Kidney (tissue), 14 donors: Measurements from ENCODE around the gene ZNF547. TPM values are rescaled to one million over a fixed set of nuclear protein-coding genes. Genes with fewer than 3 reads are reported as not detected.
"Not testable (repeated sequence)": the region's sequence is repeated elsewhere in the genome, so short reads cannot be mapped to it uniquely, and the experiment has no call there.

ENCODE experiments used
- DNase-seq, 5 donors: peaks; one replicate each; pipeline ENCODE4 v3.0.0-alpha.2; 2013 to 2020
- FAIRE-seq: peaks from 2 replicates; lab custom pipeline; 2012; peaks lifted over from hg19 to GRCh38; lab: Jason Lieb, UNC
- H3K27ac ChIP-seq, 2 donors: one replicate each; pipeline ENCODE4 v1.7.0; 2013; ENCODE audit warnings: low read depth in 2 of 2, low read length in 2 of 2, inconsistent platforms in 1 of 2
- H3K27me3 ChIP-seq: one replicate; pipeline ENCODE4 v1.7.1; 2013; ENCODE audit warnings: low read length, inconsistent platforms; ENCODE audit not compliant: control insufficient read depth, insufficient read depth
- H3K36me3 ChIP-seq, 3 donors: one replicate each; pipeline versions ENCODE4 v1.7.0 to v1.7.1; 2013; ENCODE audit warnings: low read length in 3 of 3, control low read depth in 1 of 3, inconsistent platforms in 1 of 3; ENCODE audit not compliant: insufficient read depth in 3 of 3, control insufficient read depth in 2 of 3
- H3K4me1 ChIP-seq, 3 donors: one replicate each; pipeline versions ENCODE4 v1.7.0 to v1.7.1; 2013; ENCODE audit warnings: low read length in 3 of 3, inconsistent platforms in 1 of 3, low read depth in 1 of 3; ENCODE audit not compliant: control insufficient read depth in 2 of 3, insufficient read depth in 2 of 3
- H3K4me3 ChIP-seq, 3 donors: one replicate each; pipeline versions ENCODE4 v1.7.0 to v1.8.1; 2013; ENCODE audit warnings: low read length in 3 of 3, control low read depth in 1 of 3, inconsistent platforms in 1 of 3
- H3K9ac ChIP-seq, 3 donors: one replicate each; pipeline versions ENCODE4 v1.7.0 to v1.7.1; 2013; ENCODE audit warnings: low read length in 3 of 3, control low read depth in 1 of 3, inconsistent platforms in 1 of 3
- H3K9me3 ChIP-seq, 3 donors: one replicate each; pipeline versions ENCODE4 v1.7.0 to v1.7.1; 2013; ENCODE audit warnings: low read length in 3 of 3, control low read depth in 1 of 3, inconsistent platforms in 1 of 3; ENCODE audit not compliant: control insufficient read depth in 2 of 3, insufficient read depth in 1 of 3
- CTCF ChIP-seq: IDR thresholded peaks from 3 replicates; pipeline ENCODE4 v1.5.1; 2012; ENCODE audit warnings: mild to moderate bottlenecking, moderate library complexity, borderline replicate concordance; ENCODE audit not compliant: insufficient read depth; ENCODE audit errors: extremely low read depth
- intact Hi-C: fragments of 100-400 bp; cut with DNase I; formaldehyde crosslinking; loops from one replicate; pipeline ENCODE4 v1.11.1; 2022
- polyA plus RNA-seq: library from polyadenylated mRNA; stranded (reverse); fragments of 350-450 nt; fragmentation: Illumina TruSeq; extraction: RNeasy Lipid Tissue Mini Kit (QIAGEN cat#74804); gene quantifications from one replicate; pipeline ENCODE4 v1.2.3, GENCODE V29; 2014; ENCODE audit warnings: low read depth, low replicate concordance; ENCODE audit not compliant: insufficient read depth
- total RNA-seq: library from RNA; stranded (reverse); fragmentation: NEBNext Ultra II Directional; extraction: Animal tissue kit (Norgen Biotek cat#: 25700); gene quantifications from one replicate; pipeline ENCODE4 v1.2.1, GENCODE V29; 2021
- donor health status: control.
- donor health status: control.
- donor health status: control.
- donor health status: control.
- donor health status: control.
- donor health status: DM: yes; HTN: yes; CAD: no.
- donor health status: Normal renal cell carcinoma (clear cell type).

The ZNF547 gene
- total and polyA plus RNA-seq, 2 donors from 2014 or later = 1.3 to 4.1 TPM

- Histone ChIP-seq H3K36me3 (peaks cover 2 to 5% (median 2%) of the 10 kb centered on the region in 3 donors), H3K9ac (peak overlapping the region; percentile 60 to 93 (median 82)), H3K4me1 (peaks cover 0 to 6% (median 2%) of the 10 kb centered on the region in 3 donors), H3K27ac (peak overlapping the region; percentile 83 to 92), H3K27me3 (no peaks in the 10 kb centered on the region), H3K9me3 (peaks cover 0 to 6% (median 0%) of the 10 kb centered on the region in 3 donors), H3K4me3 (peak overlapping the region; percentile 80 to 92 (median 91))
- peak in 2 of 5 donors; percentile 27 to 51 for DNase-seq
- no peak for FAIRE-seq
- no peak for TF ChIP-seq CTCF
- intact Hi-C loops = no loop called here
Observed at GRCh38 chr19:57363688-57364181, 384 bp downstream of the ZNF547 start.

GRCh38 chr19:57366776-57367175 is 3.4 kb downstream of the ZNF547 start:
- no peak for TF ChIP-seq CTCF
- DNase-seq (no peak), FAIRE-seq (no peak)
- intact Hi-C loops = no loop called here
- Histone ChIP-seq H3K9me3 (no peaks in the 10 kb centered on the region), H3K4me1 (peaks cover 0 to 6% (median 2%) of the 10 kb centered on the region in 3 donors), H3K4me3 (no peak overlapping the region), H3K27ac (no peak overlapping the region), H3K27me3 (no peaks in the 10 kb centered on the region), H3K36me3 (peaks cover 0 to 5% (median 4%) of the 10 kb centered on the region in 3 donors), H3K9ac (no peak overlapping the region)

DNA sequence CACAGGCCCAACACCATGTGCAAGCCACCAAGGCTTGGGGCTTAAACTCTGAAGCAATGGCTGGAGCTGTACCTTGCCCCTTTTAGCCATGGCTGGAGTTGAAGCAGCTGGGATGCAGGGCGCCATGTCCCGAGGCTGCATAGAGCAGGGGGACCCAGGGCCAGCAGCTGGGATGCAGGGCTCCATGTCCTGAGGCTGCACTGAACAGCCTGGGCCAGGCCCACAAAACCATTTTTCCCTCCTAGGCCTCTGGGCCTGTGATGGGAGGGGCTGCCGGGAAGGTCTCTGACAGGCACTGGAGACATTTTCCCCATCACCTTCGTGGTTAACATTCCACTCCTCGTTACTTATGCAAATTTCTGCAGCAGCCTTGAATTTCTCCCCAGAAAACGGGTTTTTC is 10.8 kb downstream of the ZNF547 start:
- DNase-seq (no peak), FAIRE-seq (no peak)
- H3K36me3 ChIP-seq = peaks cover 13 to 36% (median 19%) of the 10 kb centered on the region in 3 donors
- H3K9me3 ChIP-seq = peaks cover 0 to 19% (median 13%) of the 10 kb centered on the region in 3 donors
- H3K9ac ChIP-seq = no peak overlapping the region
- no peak overlapping the region for H3K4me3 ChIP-seq
- H3K27me3 ChIP-seq = no peaks in the 10 kb centered on the region
- TF ChIP-seq CTCF = no peak
- intact Hi-C loops = no loop called here
- no peak overlapping the region for H3K27ac ChIP-seq
- H3K4me1 ChIP-seq = no peaks in the 10 kb centered on the region

DNA sequence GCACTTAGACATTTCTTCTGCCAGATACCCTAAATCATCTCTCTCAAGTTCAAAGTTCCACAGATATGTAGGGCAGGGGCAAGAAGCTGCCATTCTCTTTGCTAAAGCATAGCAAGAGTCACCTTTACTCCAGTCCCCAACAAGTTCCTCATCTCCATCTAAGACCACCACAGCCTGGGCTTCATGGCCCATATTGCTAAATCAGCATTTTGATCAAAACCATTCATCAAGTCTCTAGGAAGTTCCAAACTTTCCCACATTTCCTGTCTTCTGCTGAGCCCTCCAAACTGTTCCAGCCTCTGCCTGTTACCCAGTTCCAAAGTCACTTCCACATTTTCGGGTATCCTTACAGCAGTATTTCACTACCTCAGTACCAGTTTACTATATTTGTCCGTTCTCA is 11.3 kb downstream of the ZNF547 start:
- intact Hi-C loops, H3K27ac ChIP-seq, H3K27me3 ChIP-seq, H3K9ac ChIP-seq, H3K4me1 ChIP-seq, H3K4me3 ChIP-seq, FAIRE-seq, DNase-seq: not testable (repeated sequence)
- peaks cover 13 to 36% (median 19%) of the 10 kb centered on the region in 3 donors for H3K36me3 ChIP-seq
- H3K9me3 ChIP-seq = peaks cover 0 to 19% (median 13%) of the 10 kb centered on the region in 3 donors
